Adrenal gland (tissue), 12 donors: ENCODE measurements around the gene CEP70. TPM values are rescaled to one million over a fixed set of nuclear protein-coding genes. Genes with fewer than 3 reads are reported as not detected.
"Not testable (repeated sequence)": the region's sequence is repeated elsewhere in the genome, so short reads cannot be mapped to it uniquely, and the experiment has no call there.

Source experiments
- DNase-seq, 7 donors: peaks; one replicate each; pipeline ENCODE4 v3.0.0-alpha.2; 2019 to 2020
- H3K27ac ChIP-seq, 5 donors: fragments of 200-600 bp; sonication (generic) in 4 of 5; 1 replicate in 3 of 5; 2 replicates in 2 of 5; pipeline versions ENCODE4 v1.5.1 to v1.8.0; 2016 to 2020; ENCODE audit warnings: mild to moderate bottlenecking in 1 of 5
- H3K27me3 ChIP-seq: fragments of 200-600 bp; 2 replicates; pipeline ENCODE4 v1.8.0; 2021
- H3K36me3 ChIP-seq, 2 donors: fragments of 200-600 bp; replicated peaks in 1 of 2; 1 replicate in 1 of 2; 2 replicates in 1 of 2; pipeline versions ENCODE4 v1.5.1 to v1.8.0; 2018 to 2022
- H3K4me1 ChIP-seq, 2 donors: fragments of 200-600 bp; replicated peaks in 1 of 2; 1 replicate in 1 of 2; 2 replicates in 1 of 2; pipeline versions ENCODE4 v1.5.1 to v1.8.0; 2018 to 2021
- H3K4me3 ChIP-seq, 4 donors: fragments of 200-600 bp; sonication (generic) in 3 of 4; one replicate each; pipeline ENCODE4 v1.5.1; 2016 to 2018
- H3K9me3 ChIP-seq, 3 donors: fragments of 200-600 bp; sonication (generic) in 1 of 3; replicated peaks in 1 of 3; 1 replicate in 2 of 3; 2 replicates in 1 of 3; pipeline versions ENCODE4 v1.5.1 to v1.8.0; 2016 to 2021
- CTCF ChIP-seq, 6 experiments: fragments of 450-650 bp in 4 of 6; fragments of 200-600 bp in 2 of 6; sonication (generic) in 1 of 6; IDR thresholded peaks; 1 replicate in 5 of 6; 2 replicates in 1 of 6; pipeline versions ENCODE4 v1.5.1 to v1.8.0; 2016 to 2021; ENCODE audit warnings: antibody characterized with exemption in 6 of 6, mild to moderate bottlenecking in 2 of 6, moderate library complexity in 1 of 6
- POLR2A ChIP-seq, 2 donors: fragments of 450-650 bp; IDR thresholded peaks; one replicate each; pipeline ENCODE4 v1.6.1; 2017; ENCODE audit warnings: antibody characterized with exemption in 2 of 2, mild to moderate bottlenecking in 2 of 2, moderate library complexity in 1 of 2
- whole genome bisulfite sequencing, 4 donors: extraction: QIAGEN DNeasy Blood & Tissue Kit in 2 of 4; methylation state at CpG; one replicate each; pipeline versions ENCODE4 v1.1.5 to v1.1.7; 2013 to 2017; 5-methylcytosine and 5-hydroxymethylcytosine counted together
- intact Hi-C, 2 donors: fragments of 100-400 bp; cut with DNase I; formaldehyde crosslinking; loops; one replicate each; pipeline versions ENCODE4 v1.14.1 to v1.15.0; 2022 to 2023
- polyA plus RNA-seq, 3 donors: library from polyadenylated mRNA; stranded (reverse); fragments of 200-250 nt in 2 of 3; fragments of 350-450 nt in 1 of 3; fragmentation: Illumina TruSeq in 1 of 3; extraction: RNeasy Lipid Tissue Mini Kit (QIAGEN cat#74804) in 1 of 3; gene quantifications; one replicate each; pipeline ENCODE4 v1.2.3, GENCODE V29; 2013 to 2014
- total RNA-seq, 9 donors: library from RNA; depleted of rRNA in 4 of 9; stranded (reverse); fragments of >200 nt in 4 of 9; fragments of 120-200 nt in 1 of 9; fragmentation: NEBNext Ultra II Directional in 1 of 9; extraction: Animal tissue kit (Norgen Biotek cat#: 25700) in 1 of 9; gene quantifications; one replicate each; pipeline versions ENCODE4 v1.1.0 to v1.2.4, GENCODE V29; 2013 to 2023
- donor health status: healthy with polysubstance abuse.
- donor health status: Bipolar disorder and iron deficiency.
- donor health status: DM: yes; HTN: yes; CAD: no.
- donor health status: DM: no; HTN: no; CAD: no.
- donor health status: DM: no; HTN: no; CAD: no.
- donor health status: DM: yes; HTN: yes; CAD: no.

CEP70 gene
- total and polyA plus RNA-seq, 12 donors: 7.8 to 26.9 (median 16.4) TPM

GRCh38 chr3:138569090-138569489 is 25.0 kb downstream of the CEP70 start:
- no peak for DNase-seq
- Histone ChIP-seq H3K4me3 (no peak overlapping the region), H3K27me3 (no peaks in the 10 kb centered on the region), H3K27ac (no peak overlapping the region), H3K9me3 (no peaks in the 10 kb centered on the region), H3K36me3 (no peaks in the 10 kb centered on the region), H3K4me1 (no peaks in the 10 kb centered on the region)
- intact Hi-C loops: no loop called here
- WGBS, 4 donors: 83 to 89% (median 87%) methylated on average over 2 of the region's 2 CpGs
- TF ChIP-seq POLR2A (IDR thresholded peaks at IDR 0.05) (no peak), CTCF (IDR thresholded peaks at IDR 0.05) (no peak)

- no peaks in the 10 kb centered on the region for H3K36me3 ChIP-seq
- no peaks in the 10 kb centered on the region for H3K9me3 ChIP-seq
- intact Hi-C loops: no loop called here
- no peak overlapping the region for H3K4me3 ChIP-seq
- DNase-seq: no peak
- H3K27me3 ChIP-seq: no peaks in the 10 kb centered on the region
- no peak overlapping the region for H3K27ac ChIP-seq
- TF ChIP-seq CTCF (IDR thresholded peaks at IDR 0.05) (no peak), POLR2A (IDR thresholded peaks at IDR 0.05) (no peak)
- H3K4me1 ChIP-seq: no peaks in the 10 kb centered on the region
These were observed 26.7 kb downstream of the CEP70 start for GRCh38 chr3:138567403-138567802.

- intact Hi-C loops, H3K27ac ChIP-seq, DNase-seq, H3K27me3 ChIP-seq, H3K4me1 ChIP-seq, H3K36me3 ChIP-seq, H3K9me3 ChIP-seq, H3K4me3 ChIP-seq: not testable (repeated sequence)
- 78 to 93% (median 83%) methylated on average over 2 of the region's 2 CpGs for WGBS, 4 donors
These were observed 27.8 kb downstream of the CEP70 start for GRCh38 chr3:138566293-138566692.

- H3K36me3 ChIP-seq, H3K4me3 ChIP-seq, intact Hi-C loops, H3K9me3 ChIP-seq, H3K27ac ChIP-seq, DNase-seq, H3K27me3 ChIP-seq, H3K4me1 ChIP-seq: not testable (repeated sequence)
- 100% methylated on average over 1 of the region's 1 CpG for WGBS, 4 donors
These were observed 31.2 kb downstream of the CEP70 start for GRCh38 chr3:138562902-138563301.

GRCh38 chr3:138560501-138560900 is 33.6 kb downstream of the CEP70 start:
- TF ChIP-seq POLR2A (IDR thresholded peaks at IDR 0.05): no peak
- TF ChIP-seq CTCF (IDR thresholded peaks at IDR 0.05): no peak
- Histone ChIP-seq H3K36me3 (no peaks in the 10 kb centered on the region), H3K4me3 (no peak overlapping the region), H3K27ac (no peak overlapping the region), H3K9me3 (no peaks in the 10 kb centered on the region), H3K4me1 (no peaks in the 10 kb centered on the region), H3K27me3 (no peaks in the 10 kb centered on the region)
- DNase-seq: no peak
- 91 to 98% (median 96%) methylated on average over 5 to 6 of the region's 6 CpGs for WGBS, 4 donors
- intact Hi-C loops: no loop called here
